A673 (cell line): ENCODE results near the gene SETD1A. TPM values are rescaled to one million over a fixed set of nuclear protein-coding genes. Genes with fewer than 3 reads are reported as not detected.

ENCODE experiments used
- BruUV-seq: library from RNA; stranded (reverse); fragments of 400-500 nt; replicated peaks from 2 replicates; lab custom pipeline; 2021; lab: Mats Ljungman, UMichigan
- CTCF ChIA-PET: fragments of 300-600 bp; sonication (Branson Sonifier 250); formaldehyde crosslinking; loops from one replicate; lab custom pipeline; 2022; ENCODE audit warnings: antibody characterized with exemption; lab: Charles Lee
- POLR2A ChIA-PET: fragments of 300-600 bp; sonication (Branson Sonifier 250); formaldehyde crosslinking; loops from one replicate; lab custom pipeline; 2022; ENCODE audit warnings: antibody characterized with exemption; ENCODE audit not compliant: low non-redundant PET; lab: Charles Lee
- DNase-seq: peaks from one replicate; pipeline ENCODE4 v3.0.0-alpha.2; 2015; ENCODE audit warnings: low spot score
- H3K27ac ChIP-seq: fragments of 200-600 bp; sonication (generic); 2 replicates; pipeline ENCODE4 v1.5.1; 2016; ENCODE audit warnings: mixed run types, low read depth, mild to moderate bottlenecking, mixed read lengths, antibody characterized with exemption, low read length; ENCODE audit not compliant: poor library complexity, severe bottlenecking
- H3K27me3 ChIP-seq: fragments of 200-600 bp; sonication (generic); replicated peaks from 2 replicates; pipeline ENCODE4 v1.6.1; 2017; ENCODE audit warnings: mixed run types, low read depth, mild to moderate bottlenecking, mixed read lengths, antibody characterized with exemption, low read length; ENCODE audit not compliant: insufficient read depth, poor library complexity
- H3K36me3 ChIP-seq: fragments of 200-600 bp; sonication (generic); 2 replicates; pipeline ENCODE4 v1.6.1; 2016; ENCODE audit warnings: mixed run types, mild to moderate bottlenecking, mixed read lengths, antibody characterized with exemption, low read length; ENCODE audit not compliant: insufficient read depth, poor library complexity, severe bottlenecking
- H3K4me1 ChIP-seq: fragments of 200-600 bp; sonication (generic); 2 replicates; pipeline ENCODE4 v1.6.1; 2017; ENCODE audit warnings: mixed run types, mild to moderate bottlenecking, mixed read lengths, antibody characterized with exemption, low read length; ENCODE audit not compliant: insufficient read depth, poor library complexity, severe bottlenecking
- H3K4me3 ChIP-seq: fragments of 200-600 bp; sonication (generic); 2 replicates; pipeline ENCODE4 v1.5.1; 2016; ENCODE audit warnings: low read depth, mixed run types, mild to moderate bottlenecking, mixed read lengths, low read length; ENCODE audit not compliant: poor library complexity, severe bottlenecking
- H3K9me3 ChIP-seq: fragments of 200-600 bp; sonication (generic); 2 replicates; pipeline ENCODE4 v1.6.1; 2016; ENCODE audit warnings: mixed run types, low read depth, mild to moderate bottlenecking, mixed read lengths, antibody characterized with exemption, low read length; ENCODE audit not compliant: poor library complexity, severe bottlenecking
- EZH2 ChIP-seq: fragments of 200-600 bp; sonication (generic); IDR thresholded peaks from 2 replicates; pipeline ENCODE4 v1.6.1; 2017; ENCODE audit warnings: borderline replicate concordance, low read depth, mild to moderate bottlenecking, mixed read lengths, antibody characterized with exemption, low read length; ENCODE audit not compliant: poor library complexity, severe bottlenecking
- intact Hi-C: fragments of 100-400 bp; cut with micrococcal nuclease; formaldehyde crosslinking; loops from one replicate; pipeline ENCODE4 v1.10.0; 2022; ENCODE audit not compliant: unreplicated experiment
- total RNA-seq: library from RNA; stranded (reverse); gene quantifications from 2 replicates; pipeline ENCODE4 v1.2.3, GENCODE V29; 2021
- TF ChIP-seq, protein P1 (sequence below): fragments of 300-800, 200-600 bp; sonication (generic); conservative IDR thresholded peaks from 2 replicates; pipeline ENCODE4 v1.5.1; 2017; ENCODE audit warnings: low read depth, mild to moderate bottlenecking, antibody characterized with exemption, low read length, moderate library complexity, mixed read lengths

The SETD1A gene
- total RNA-seq, 1 experiment from 2014 or later: 31.4 TPM

DNA sequence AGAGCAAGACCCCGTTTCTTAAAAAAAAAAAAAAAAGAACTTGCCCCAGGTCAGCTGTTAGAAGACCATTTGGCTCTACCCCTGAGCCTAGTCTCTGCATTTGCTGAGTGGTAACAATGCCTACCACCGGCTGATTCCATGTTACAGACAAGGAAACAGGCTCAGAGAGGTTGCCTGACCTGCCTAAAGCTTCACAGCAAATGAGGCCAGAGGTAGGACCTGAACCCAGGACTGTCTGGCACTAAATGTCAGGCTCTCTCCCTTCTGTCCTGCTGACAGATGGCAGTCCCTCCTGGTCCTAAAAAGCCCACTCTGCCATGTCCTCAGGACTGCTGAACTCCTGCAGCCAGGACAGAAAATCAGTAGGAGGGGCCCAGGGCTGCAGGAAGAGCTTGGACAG is 47.1 kb downstream of the SETD1A start:
- POLR2A ChIA-PET: no interaction called here
- H3K27me3 ChIP-seq: peaks cover 8% of the 10 kb centered on the region
- H3K4me3 ChIP-seq: no peak overlapping the region
- no peaks in the 10 kb centered on the region for H3K9me3 ChIP-seq
- BruUV-seq: no TSS peak
- TF ChIP-seq EZH2: no peak
- TF ChIP-seq, protein P1, sequence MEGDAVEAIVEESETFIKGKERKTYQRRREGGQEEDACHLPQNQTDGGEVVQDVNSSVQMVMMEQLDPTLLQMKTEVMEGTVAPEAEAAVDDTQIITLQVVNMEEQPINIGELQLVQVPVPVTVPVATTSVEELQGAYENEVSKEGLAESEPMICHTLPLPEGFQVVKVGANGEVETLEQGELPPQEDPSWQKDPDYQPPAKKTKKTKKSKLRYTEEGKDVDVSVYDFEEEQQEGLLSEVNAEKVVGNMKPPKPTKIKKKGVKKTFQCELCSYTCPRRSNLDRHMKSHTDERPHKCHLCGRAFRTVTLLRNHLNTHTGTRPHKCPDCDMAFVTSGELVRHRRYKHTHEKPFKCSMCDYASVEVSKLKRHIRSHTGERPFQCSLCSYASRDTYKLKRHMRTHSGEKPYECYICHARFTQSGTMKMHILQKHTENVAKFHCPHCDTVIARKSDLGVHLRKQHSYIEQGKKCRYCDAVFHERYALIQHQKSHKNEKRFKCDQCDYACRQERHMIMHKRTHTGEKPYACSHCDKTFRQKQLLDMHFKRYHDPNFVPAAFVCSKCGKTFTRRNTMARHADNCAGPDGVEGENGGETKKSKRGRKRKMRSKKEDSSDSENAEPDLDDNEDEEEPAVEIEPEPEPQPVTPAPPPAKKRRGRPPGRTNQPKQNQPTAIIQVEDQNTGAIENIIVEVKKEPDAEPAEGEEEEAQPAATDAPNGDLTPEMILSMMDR: no peak
- CTCF ChIA-PET: no interaction called here
- H3K27ac ChIP-seq: no peak overlapping the region
- no peaks in the 10 kb centered on the region for H3K36me3 ChIP-seq
- no peak for DNase-seq
- no peaks in the 10 kb centered on the region for H3K4me1 ChIP-seq
- intact Hi-C loops: no loop called here

DNA sequence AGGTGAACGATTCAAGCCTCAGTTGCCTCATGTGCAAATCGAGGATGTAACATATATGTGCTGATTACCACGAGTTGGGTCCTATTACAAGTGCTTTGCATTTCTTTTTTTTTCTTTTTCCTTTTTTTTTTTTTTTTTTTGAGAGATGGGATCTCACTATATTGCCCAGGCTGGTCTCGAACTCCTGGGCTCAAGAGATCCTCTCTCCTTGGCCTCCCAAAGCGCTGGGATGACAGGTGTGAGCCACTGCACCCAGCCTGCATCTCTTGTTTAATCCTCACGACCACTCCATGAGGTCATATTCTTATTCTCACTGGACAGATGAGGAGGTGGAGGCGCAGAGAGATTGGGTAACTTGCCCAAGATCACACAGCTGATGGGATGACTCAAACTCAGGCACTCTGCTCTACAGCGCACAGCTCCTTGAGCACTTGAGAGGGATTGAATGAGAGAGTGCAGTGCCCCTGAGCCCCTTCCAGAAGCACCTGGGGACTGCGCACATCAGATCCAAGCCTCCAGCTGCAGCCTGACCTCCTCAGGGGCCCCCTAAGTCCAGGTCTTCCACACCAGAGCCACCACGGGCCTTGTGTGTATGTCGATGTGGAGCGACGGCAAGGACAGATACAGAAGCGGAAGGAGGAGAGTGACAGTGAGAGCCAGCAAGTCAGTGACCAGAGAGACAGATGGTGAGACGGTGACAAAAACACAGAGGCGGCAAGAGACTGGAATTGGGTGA is 48.0 kb downstream of the SETD1A start:
- POLR2A ChIA-PET: no interaction called here
- H3K9me3 ChIP-seq: no peaks in the 10 kb centered on the region
- CTCF ChIA-PET: no interaction called here
- no TSS peak for BruUV-seq
- peaks cover 8% of the 10 kb centered on the region for H3K27me3 ChIP-seq
- no peak overlapping the region for H3K27ac ChIP-seq
- intact Hi-C loops: no loop called here
- H3K4me3 ChIP-seq: no peak overlapping the region
- H3K36me3 ChIP-seq: no peaks in the 10 kb centered on the region
- DNase-seq: no peak
- H3K4me1 ChIP-seq: no peaks in the 10 kb centered on the region
- TF ChIP-seq EZH2: no peak
- TF ChIP-seq, protein P1: no peak

DNA sequence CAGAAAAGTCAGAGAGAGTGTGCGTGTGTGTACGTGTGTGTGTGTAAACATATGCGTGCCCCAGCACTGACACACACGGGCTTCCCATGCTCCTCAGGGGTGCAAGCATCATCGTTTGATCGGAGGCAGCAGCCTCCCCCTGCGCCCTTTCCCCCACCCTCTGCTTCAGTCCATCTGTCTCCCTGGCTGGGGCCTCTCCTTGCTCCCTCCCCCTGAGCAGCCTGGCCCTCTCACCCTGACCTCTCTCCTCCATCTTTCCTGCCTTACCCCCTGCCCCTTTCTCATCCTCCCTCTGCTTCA is 48.5 kb downstream of the SETD1A start:
- intact Hi-C loops: no loop called here
- BruUV-seq: no TSS peak
- Histone ChIP-seq H3K27ac (no peak overlapping the region), H3K27me3 (peaks cover 12% of the 10 kb centered on the region), H3K36me3 (no peaks in the 10 kb centered on the region), H3K4me1 (no peaks in the 10 kb centered on the region), H3K4me3 (no peak overlapping the region), H3K9me3 (no peaks in the 10 kb centered on the region)
- POLR2A ChIA-PET: no interaction called here
- TF ChIP-seq, protein P1: no peak
- no peak for TF ChIP-seq EZH2
- CTCF ChIA-PET: no interaction called here
- DNase-seq: no peak
